ENCODE data around the gene SLC25A39.
"Not testable (repeated sequence)": the region's sequence is repeated elsewhere in the genome, so short reads cannot be mapped to it uniquely, and the experiment has no call there.

Gene SLC25A39

GRCh38 chr17:44353672-44354331 lies 29.2 kb upstream of the SLC25A39 start:
- Histone ChIP-seq H3K4me1 (ENCODE audit: control insufficient read depth, insufficient read depth, low read length) (0 out of 2 replicates have a peak, but pooled peaks cover 3% of the 10 kb centered on the region), H3K4me3 (ENCODE audit: low read length) (peak overlapping the region; percentile 55; the same call in 1 of the 2 replicates), H3K9me3 (ENCODE audit: control insufficient read depth, insufficient read depth, low read length) (no peaks in the 10 kb centered on the region), H3K27ac (ENCODE audit: low read length) (no peak overlapping the region), H3K36me3 (ENCODE audit: control insufficient read depth, insufficient read depth, low read length) (peaks cover 15% of the 10 kb centered on the region), H3K27me3 (ENCODE audit: control insufficient read depth, insufficient read depth, low read length) (no peaks in the 10 kb centered on the region)
- DNase-seq (ENCODE audit: low read depth, low spot score): no peak
- WGBS (ENCODE audit: insufficient coverage, insufficient read length): no CpG with 5 or more reads among the region's 98 CpGs

GRCh38 chr17:44352828-44353671 lies 28.4 kb upstream of the SLC25A39 start:
- peaks cover 15% of the 10 kb centered on the region for H3K36me3 ChIP-seq (ENCODE audit: control insufficient read depth, insufficient read depth, low read length)
- H3K9me3 ChIP-seq (ENCODE audit: control insufficient read depth, insufficient read depth, low read length): no peaks in the 10 kb centered on the region
- H3K4me1 ChIP-seq (ENCODE audit: control insufficient read depth, insufficient read depth, low read length): 0 out of 2 replicates have a peak, but pooled peaks cover 3% of the 10 kb centered on the region
- no peak overlapping the region for H3K27ac ChIP-seq (ENCODE audit: low read length)
- no peak for DNase-seq (ENCODE audit: low read depth, low spot score)
- peak overlapping the region; percentile 55; the same call in 1 of the 2 replicates for H3K4me3 ChIP-seq (ENCODE audit: low read length)
- no CpG with 5 or more reads among the region's 22 CpGs for WGBS (ENCODE audit: insufficient coverage, insufficient read length)
- no peaks in the 10 kb centered on the region for H3K27me3 ChIP-seq (ENCODE audit: control insufficient read depth, insufficient read depth, low read length)

GRCh38 chr17:44351961-44352827 lies 27.6 kb upstream of the SLC25A39 start:
- H3K36me3 ChIP-seq (ENCODE audit: control insufficient read depth, insufficient read depth, low read length): peaks cover 15% of the 10 kb centered on the region
- WGBS (ENCODE audit: insufficient coverage, insufficient read length): no CpG with 5 or more reads among the region's 36 CpGs
- DNase-seq (ENCODE audit: low read depth, low spot score): no peak
- H3K4me3 ChIP-seq (ENCODE audit: low read length): no peak overlapping the region
- 0 out of 2 replicates have a peak, but pooled peaks cover 3% of the 10 kb centered on the region for H3K4me1 ChIP-seq (ENCODE audit: control insufficient read depth, insufficient read depth, low read length)
- no peak overlapping the region for H3K27ac ChIP-seq (ENCODE audit: low read length)
- no peaks in the 10 kb centered on the region for H3K9me3 ChIP-seq (ENCODE audit: control insufficient read depth, insufficient read depth, low read length)
- H3K27me3 ChIP-seq (ENCODE audit: control insufficient read depth, insufficient read depth, low read length): no peaks in the 10 kb centered on the region

GRCh38 chr17:44351464-44351863 lies 26.8 kb upstream of the SLC25A39 start:
- H3K4me3 ChIP-seq (ENCODE audit: low read length): no peak overlapping the region
- peaks cover 15% of the 10 kb centered on the region for H3K36me3 ChIP-seq (ENCODE audit: control insufficient read depth, insufficient read depth, low read length)
- WGBS (ENCODE audit: insufficient coverage, insufficient read length): no CpG with 5 or more reads among the region's 8 CpGs
- H3K27ac ChIP-seq (ENCODE audit: low read length): no peak overlapping the region
- no peaks in the 10 kb centered on the region for H3K9me3 ChIP-seq (ENCODE audit: control insufficient read depth, insufficient read depth, low read length)
- no peaks in the 10 kb centered on the region for H3K27me3 ChIP-seq (ENCODE audit: control insufficient read depth, insufficient read depth, low read length)
- 0 out of 2 replicates have a peak, but pooled peaks cover 3% of the 10 kb centered on the region for H3K4me1 ChIP-seq (ENCODE audit: control insufficient read depth, insufficient read depth, low read length)
- no peak for DNase-seq (ENCODE audit: low read depth, low spot score)

GRCh38 chr17:44350733-44351226 lies 26.2 kb upstream of the SLC25A39 start:
- no peak for DNase-seq (ENCODE audit: low read depth, low spot score)
- 0 out of 2 replicates have a peak, but pooled peaks cover 3% of the 10 kb centered on the region for H3K4me1 ChIP-seq (ENCODE audit: control insufficient read depth, insufficient read depth, low read length)
- no peak overlapping the region for H3K27ac ChIP-seq (ENCODE audit: low read length)
- no CpG with 5 or more reads among the region's 6 CpGs for WGBS (ENCODE audit: insufficient coverage, insufficient read length)
- no peaks in the 10 kb centered on the region for H3K27me3 ChIP-seq (ENCODE audit: control insufficient read depth, insufficient read depth, low read length)
- no peaks in the 10 kb centered on the region for H3K9me3 ChIP-seq (ENCODE audit: control insufficient read depth, insufficient read depth, low read length)
- no peak overlapping the region for H3K4me3 ChIP-seq (ENCODE audit: low read length)
- H3K36me3 ChIP-seq (ENCODE audit: control insufficient read depth, insufficient read depth, low read length): peaks cover 15% of the 10 kb centered on the region

GRCh38 chr17:44349553-44350070 lies 25.0 kb upstream of the SLC25A39 start:
- no CpG with 5 or more reads among the region's 12 CpGs for WGBS (ENCODE audit: insufficient coverage, insufficient read length)
- no peak overlapping the region for H3K4me3 ChIP-seq (ENCODE audit: low read length)
- peaks cover 15% of the 10 kb centered on the region for H3K36me3 ChIP-seq (ENCODE audit: control insufficient read depth, insufficient read depth, low read length)
- no peak for DNase-seq (ENCODE audit: low read depth, low spot score)
- no peak overlapping the region for H3K27ac ChIP-seq (ENCODE audit: low read length)
- H3K9me3 ChIP-seq (ENCODE audit: control insufficient read depth, insufficient read depth, low read length): no peaks in the 10 kb centered on the region
- 0 out of 2 replicates have a peak, but pooled peaks cover 3% of the 10 kb centered on the region for H3K4me1 ChIP-seq (ENCODE audit: control insufficient read depth, insufficient read depth, low read length)
- H3K27me3 ChIP-seq (ENCODE audit: control insufficient read depth, insufficient read depth, low read length): no peaks in the 10 kb centered on the region

- Histone ChIP-seq H3K4me3 (ENCODE audit: low read length) (no peak overlapping the region), H3K36me3 (ENCODE audit: control insufficient read depth, insufficient read depth, low read length) (peaks cover 15% of the 10 kb centered on the region), H3K27ac (ENCODE audit: low read length) (no peak overlapping the region), H3K4me1 (ENCODE audit: control insufficient read depth, insufficient read depth, low read length) (0 out of 2 replicates have a peak, but pooled peaks cover 3% of the 10 kb centered on the region), H3K9me3 (ENCODE audit: control insufficient read depth, insufficient read depth, low read length) (no peaks in the 10 kb centered on the region), H3K27me3 (ENCODE audit: control insufficient read depth, insufficient read depth, low read length) (no peaks in the 10 kb centered on the region)
- no peak for DNase-seq (ENCODE audit: low read depth, low spot score)
- no CpG with 5 or more reads among the region's 6 CpGs for WGBS (ENCODE audit: insufficient coverage, insufficient read length)
These were observed 24.4 kb upstream of the SLC25A39 start for GRCh38 chr17:44348988-44349364.

- WGBS (ENCODE audit: insufficient coverage, insufficient read length): no CpG with 5 or more reads among the region's 9 CpGs
- H3K4me1 ChIP-seq (ENCODE audit: control insufficient read depth, insufficient read depth, low read length): 0 out of 2 replicates have a peak, but pooled peaks cover 3% of the 10 kb centered on the region
- H3K36me3 ChIP-seq (ENCODE audit: control insufficient read depth, insufficient read depth, low read length): peaks cover 15% of the 10 kb centered on the region
- H3K27me3 ChIP-seq (ENCODE audit: control insufficient read depth, insufficient read depth, low read length): no peaks in the 10 kb centered on the region
- no peak overlapping the region for H3K4me3 ChIP-seq (ENCODE audit: low read length)
- no peak for DNase-seq (ENCODE audit: low read depth, low spot score)
- no peaks in the 10 kb centered on the region for H3K9me3 ChIP-seq (ENCODE audit: control insufficient read depth, insufficient read depth, low read length)
- no peak overlapping the region for H3K27ac ChIP-seq (ENCODE audit: low read length)
These were observed 23.8 kb upstream of the SLC25A39 start for GRCh38 chr17:44348234-44348987.

- not testable (repeated sequence) for DNase-seq (ENCODE audit: low read depth, low spot score); H3K9me3 ChIP-seq (ENCODE audit: control insufficient read depth, insufficient read depth, low read length); H3K27ac ChIP-seq (ENCODE audit: low read length); H3K4me3 ChIP-seq (ENCODE audit: low read length); H3K27me3 ChIP-seq (ENCODE audit: control insufficient read depth, insufficient read depth, low read length); H3K4me1 ChIP-seq (ENCODE audit: control insufficient read depth, insufficient read depth, low read length)
- WGBS (ENCODE audit: insufficient coverage, insufficient read length): no CpG with 5 or more reads among the region's 18 CpGs
- H3K36me3 ChIP-seq (ENCODE audit: control insufficient read depth, insufficient read depth, low read length): peaks cover 14% of the 10 kb centered on the region
These were observed 22.8 kb upstream of the SLC25A39 start for GRCh38 chr17:44347206-44348055.
